OCI-LY3 (cell line): ENCODE data around the gene ELAPOR1.

ENCODE experiments used
- CTCF ChIP-seq: fragments of 200-600, 300-600 bp; sonication (generic); IDR thresholded peaks from 2 replicates; pipeline ENCODE4 v1.5.1; 2014; ENCODE audit warnings: antibody characterized with exemption, low read length, low read depth
- EZH2phosphoT487 ChIP-seq: fragments of 200-600 bp; shearing (Covaris generic); IDR thresholded peaks from 2 replicates; pipeline ENCODE4 v1.6.1; 2018; ENCODE audit warnings: antibody characterized with exemption, mixed run types, low read depth

- no peak for TF ChIP-seq EZH2phosphoT487
- TF ChIP-seq CTCF: no peak
These were observed 43.0 kb downstream of the ELAPOR1 start for GRCh38 chr1:109156916-109157385.
